ENCODE data around the gene EFHD2.
"Not testable (repeated sequence)": the region's sequence is repeated elsewhere in the genome, so short reads cannot be mapped to it uniquely, and the experiment has no call there.

EFHD2 gene

GRCh38 chr1:15409388-15410222 lies at the start of gene EFHD2:
TSS of gene EFHD2 (plus strand) at chr1:15409888. CDS start at chr1:15409972, 84 bp downstream.
- DNase-seq = peak; percentile 92

- DNase-seq = no peak
Measured at GRCh38 chr1:15360700-15361099, 49.0 kb upstream of the EFHD2 start.

- no peak for DNase-seq
Measured at GRCh38 chr1:15362096-15362736, 47.5 kb upstream of the EFHD2 start.

GRCh38 chr1:15362737-15363128 lies 47.0 kb upstream of the EFHD2 start:
- DNase-seq = no peak

- DNase-seq = peak; percentile 15
Measured at GRCh38 chr1:15364740-15365139, 44.9 kb upstream of the EFHD2 start.

- no peak for DNase-seq
Measured at GRCh38 chr1:15368888-15369287, 40.8 kb upstream of the EFHD2 start.

- no peak for DNase-seq
Measured at GRCh38 chr1:15370268-15370667, 39.4 kb upstream of the EFHD2 start.

GRCh38 chr1:15370781-15371520 lies 38.7 kb upstream of the EFHD2 start:
- no peak for DNase-seq

GRCh38 chr1:15371610-15372545 lies 37.8 kb upstream of the EFHD2 start:
- DNase-seq = no peak

GRCh38 chr1:15378729-15379128 lies 31.0 kb upstream of the EFHD2 start:
- no peak for DNase-seq

- not testable (repeated sequence) for DNase-seq
Measured at GRCh38 chr1:15379151-15379550, 30.5 kb upstream of the EFHD2 start.

- DNase-seq = no peak
Measured at GRCh38 chr1:15380601-15381508, 28.8 kb upstream of the EFHD2 start.

- DNase-seq = no peak
Measured at GRCh38 chr1:15381805-15382204, 27.9 kb upstream of the EFHD2 start.

- DNase-seq = no peak
Measured at GRCh38 chr1:15382601-15383518, 26.8 kb upstream of the EFHD2 start.

- DNase-seq = no peak
Measured at GRCh38 chr1:15383810-15384209, 25.9 kb upstream of the EFHD2 start.

GRCh38 chr1:15384301-15384901 lies 25.3 kb upstream of the EFHD2 start:
- no peak for DNase-seq

- no peak for DNase-seq
Measured at GRCh38 chr1:15385420-15385819, 24.3 kb upstream of the EFHD2 start.

GRCh38 chr1:15386164-15386749 lies 23.4 kb upstream of the EFHD2 start:
- no peak for DNase-seq

GRCh38 chr1:15388201-15388880 lies 21.3 kb upstream of the EFHD2 start:
- no peak for DNase-seq
